RWPE2 (cell line): Measurements from ENCODE around the gene PAPPA.

Source experiments
- ATAC-seq: fragments of 200-7000 bp; cut with Tn5 transposase; 3 replicates; pipeline ENCODE4 v1.9.1; 2021; ENCODE audit warnings: low read depth
- DNase-seq: peaks from one replicate; pipeline ENCODE4 v3.0.0-alpha.2; 2020; ENCODE audit warnings: low spot score
- H3K27ac ChIP-seq: fragments of 450-650 bp; 2 replicates; pipeline ENCODE4 v1.5.1; 2017; ENCODE audit warnings: mild to moderate bottlenecking; ENCODE audit not compliant: poor library complexity, severe bottlenecking
- H3K27me3 ChIP-seq: fragments of 250-450 bp; sonication (Bioruptor Pico); 2 replicates; pipeline ENCODE4 v1.5.1; 2021; ENCODE audit warnings: mild to moderate bottlenecking, moderate library complexity; ENCODE audit not compliant: insufficient read depth, poor library complexity, severe bottlenecking
- H3K36me3 ChIP-seq: fragments of 250-450 bp; sonication (Bioruptor Pico); 2 replicates; pipeline ENCODE4 v1.5.1; 2020; ENCODE audit warnings: low read depth, mild to moderate bottlenecking, moderate library complexity
- H3K4me1 ChIP-seq: fragments of 250-450 bp; sonication (Bioruptor Pico); 2 replicates; pipeline ENCODE4 v1.5.1; 2021; ENCODE audit warnings: mild to moderate bottlenecking, moderate library complexity; ENCODE audit not compliant: insufficient read depth, poor library complexity, severe bottlenecking
- H3K4me3 ChIP-seq: fragments of 250-450 bp; sonication (Bioruptor Pico); 2 replicates; pipeline ENCODE4 v1.5.1; 2021; ENCODE audit warnings: mild to moderate bottlenecking, moderate library complexity; ENCODE audit not compliant: severe bottlenecking
- H3K9me3 ChIP-seq: fragments of 250-450 bp; sonication (Bioruptor Pico); 2 replicates; pipeline ENCODE4 v1.5.1; 2021; ENCODE audit warnings: mild to moderate bottlenecking, moderate library complexity; ENCODE audit not compliant: severe bottlenecking
- TF ChIP-seq, protein P1 (sequence below): fragments of 450-650 bp; IDR thresholded peaks from one replicate; pipeline ENCODE4 v1.5.1; 2017; ENCODE audit warnings: mild to moderate bottlenecking, moderate library complexity; ENCODE audit not compliant: poor library complexity, severe bottlenecking

PAPPA gene

DNA sequence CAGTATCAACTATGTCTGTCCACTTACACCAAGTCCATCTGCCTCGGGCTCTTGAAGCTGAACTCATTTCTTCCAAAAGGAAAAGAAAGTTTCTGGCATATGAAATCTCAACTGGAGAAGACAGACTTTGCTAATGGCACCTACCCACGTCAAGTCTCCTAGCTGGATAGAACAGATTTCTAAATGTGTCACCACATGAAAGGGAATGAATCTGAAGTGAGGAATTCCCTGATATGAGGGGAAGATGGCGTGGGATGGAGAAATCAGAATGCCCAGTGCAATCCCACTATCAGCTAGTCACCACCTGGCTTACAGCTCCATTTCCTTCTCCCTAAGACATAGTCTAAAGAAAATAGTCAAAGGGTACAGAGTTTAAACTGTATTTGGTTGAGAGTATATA is 144.7 kb downstream of the PAPPA start:
- Histone ChIP-seq H3K36me3 (no peaks in the 10 kb centered on the region), H3K27me3 (no peaks in the 10 kb centered on the region), H3K4me1 (no peaks in the 10 kb centered on the region), H3K9me3 (no peaks in the 10 kb centered on the region), H3K4me3 (no peak overlapping the region), H3K27ac (no peak overlapping the region)
- DNase-seq (no peak), ATAC-seq (no peak)
- TF ChIP-seq, protein P1, sequence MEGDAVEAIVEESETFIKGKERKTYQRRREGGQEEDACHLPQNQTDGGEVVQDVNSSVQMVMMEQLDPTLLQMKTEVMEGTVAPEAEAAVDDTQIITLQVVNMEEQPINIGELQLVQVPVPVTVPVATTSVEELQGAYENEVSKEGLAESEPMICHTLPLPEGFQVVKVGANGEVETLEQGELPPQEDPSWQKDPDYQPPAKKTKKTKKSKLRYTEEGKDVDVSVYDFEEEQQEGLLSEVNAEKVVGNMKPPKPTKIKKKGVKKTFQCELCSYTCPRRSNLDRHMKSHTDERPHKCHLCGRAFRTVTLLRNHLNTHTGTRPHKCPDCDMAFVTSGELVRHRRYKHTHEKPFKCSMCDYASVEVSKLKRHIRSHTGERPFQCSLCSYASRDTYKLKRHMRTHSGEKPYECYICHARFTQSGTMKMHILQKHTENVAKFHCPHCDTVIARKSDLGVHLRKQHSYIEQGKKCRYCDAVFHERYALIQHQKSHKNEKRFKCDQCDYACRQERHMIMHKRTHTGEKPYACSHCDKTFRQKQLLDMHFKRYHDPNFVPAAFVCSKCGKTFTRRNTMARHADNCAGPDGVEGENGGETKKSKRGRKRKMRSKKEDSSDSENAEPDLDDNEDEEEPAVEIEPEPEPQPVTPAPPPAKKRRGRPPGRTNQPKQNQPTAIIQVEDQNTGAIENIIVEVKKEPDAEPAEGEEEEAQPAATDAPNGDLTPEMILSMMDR: no peak

DNA sequence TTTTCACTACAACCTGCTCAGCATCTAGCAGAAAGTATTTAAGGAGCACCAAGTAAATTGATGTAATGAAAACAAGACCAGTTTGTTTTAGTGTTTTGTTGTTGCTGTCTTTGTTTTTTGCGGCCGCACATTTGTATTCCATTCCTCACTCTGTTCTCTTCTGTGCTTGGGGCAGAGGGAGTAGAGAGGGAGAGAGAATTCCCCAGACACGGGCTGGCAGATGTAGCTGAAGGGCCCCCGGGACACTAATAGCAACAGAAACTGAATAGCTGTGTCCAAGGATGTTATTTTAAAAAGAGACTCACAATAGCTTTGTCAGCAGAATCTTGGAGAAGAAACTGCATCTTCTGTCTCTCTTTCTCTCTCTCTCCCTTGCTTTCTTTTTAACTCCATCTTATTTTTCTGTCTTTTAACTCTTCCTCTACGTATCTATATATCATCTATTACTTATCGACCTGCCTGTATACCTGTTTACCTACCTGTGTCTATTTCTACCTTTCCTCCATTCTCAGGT is 145.3 kb downstream of the PAPPA start:
- Histone ChIP-seq H3K36me3 (no peaks in the 10 kb centered on the region), H3K4me1 (no peaks in the 10 kb centered on the region), H3K9me3 (no peaks in the 10 kb centered on the region), H3K27me3 (no peaks in the 10 kb centered on the region), H3K27ac (no peak overlapping the region), H3K4me3 (no peak overlapping the region)
- TF ChIP-seq, protein P1: no peak
- DNase-seq: no peak
- ATAC-seq: no peak

DNA sequence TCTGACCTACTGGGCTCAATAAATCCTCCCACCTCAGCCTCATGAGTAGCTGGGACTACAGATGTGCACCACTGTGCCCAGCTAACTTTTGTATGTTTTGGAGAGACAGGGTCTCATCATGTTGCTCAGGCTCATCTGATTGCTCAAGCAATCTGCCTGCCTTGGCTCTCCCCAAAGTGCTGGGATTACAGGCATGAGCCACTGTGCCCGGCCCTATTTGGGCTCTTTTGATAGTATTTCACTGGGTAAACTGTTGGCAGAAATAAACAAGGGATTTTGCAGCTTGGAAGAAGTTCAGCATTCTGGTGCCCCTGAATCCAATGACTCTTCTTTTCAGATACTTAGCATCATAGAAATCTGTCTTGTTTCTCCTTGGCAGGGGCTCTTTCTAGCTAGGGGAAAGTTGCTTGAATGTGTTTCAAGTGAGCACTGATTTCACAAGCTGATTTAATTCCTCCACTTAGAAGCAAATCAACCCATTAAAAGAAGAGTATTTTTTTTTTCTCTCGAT is 146.8 kb downstream of the PAPPA start:
- no peak for ATAC-seq
- no peak for DNase-seq
- H3K27ac ChIP-seq: no peak overlapping the region
- H3K4me1 ChIP-seq: no peaks in the 10 kb centered on the region
- H3K9me3 ChIP-seq: no peaks in the 10 kb centered on the region
- no peak overlapping the region for H3K4me3 ChIP-seq
- no peaks in the 10 kb centered on the region for H3K36me3 ChIP-seq
- no peaks in the 10 kb centered on the region for H3K27me3 ChIP-seq
- TF ChIP-seq, protein P1: no peak

DNA sequence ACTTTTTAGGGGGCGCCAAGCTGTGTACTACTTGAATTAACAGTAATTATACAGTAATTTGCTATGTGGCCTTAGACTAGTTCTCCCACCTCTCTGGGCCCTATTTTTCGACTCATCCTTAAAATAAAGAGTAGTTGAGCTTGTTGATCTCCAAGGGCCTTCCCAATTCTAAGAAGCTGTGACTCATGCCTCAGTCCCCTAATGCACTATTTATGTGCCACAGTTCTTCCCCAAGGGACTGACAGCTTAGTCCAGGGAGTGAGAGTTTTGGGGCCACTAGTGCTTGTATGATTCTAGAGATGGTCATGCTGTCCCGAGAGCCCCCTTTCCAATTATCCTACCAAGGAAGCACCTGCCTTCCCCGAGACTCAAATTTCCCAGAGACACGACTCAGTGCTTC is 149.7 kb downstream of the PAPPA start:
- no peak overlapping the region for H3K27ac ChIP-seq
- no peaks in the 10 kb centered on the region for H3K9me3 ChIP-seq
- ATAC-seq (no peak), DNase-seq (no peak)
- TF ChIP-seq, protein P1: no peak
- H3K4me3 ChIP-seq: no peak overlapping the region
- H3K27me3 ChIP-seq: no peaks in the 10 kb centered on the region
- no peaks in the 10 kb centered on the region for H3K36me3 ChIP-seq
- no peaks in the 10 kb centered on the region for H3K4me1 ChIP-seq

DNA sequence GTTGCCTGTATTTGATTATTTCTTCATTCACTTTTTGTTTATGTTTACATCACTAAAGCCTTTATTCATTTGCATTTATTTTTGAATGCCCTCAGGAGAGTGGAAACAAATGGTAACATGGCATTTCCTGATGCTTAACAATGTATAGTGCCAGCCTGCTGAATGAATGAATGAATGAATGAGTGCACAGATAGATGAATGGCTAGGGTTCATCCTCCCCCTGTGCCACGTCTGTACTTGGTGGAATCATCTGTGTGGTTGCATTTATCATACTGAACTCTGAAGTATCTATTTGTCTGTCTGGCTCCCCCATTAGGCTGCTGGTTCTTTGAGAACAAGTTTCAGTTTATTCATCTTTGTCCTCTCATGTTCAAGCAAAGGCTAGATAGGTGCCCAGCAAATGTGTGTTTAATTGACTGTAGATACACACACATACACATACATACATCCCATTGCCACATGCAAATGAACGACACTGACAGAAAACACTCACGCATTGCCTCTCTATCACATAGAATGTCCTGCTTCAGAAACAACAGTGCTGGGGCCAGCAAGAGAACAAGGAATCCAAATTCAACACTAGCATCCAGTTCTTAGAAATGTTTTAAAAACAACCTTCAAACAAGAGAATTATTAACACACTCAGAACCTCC is 150.4 kb downstream of the PAPPA start:
- Histone ChIP-seq H3K27ac (no peak overlapping the region), H3K4me1 (no peaks in the 10 kb centered on the region), H3K9me3 (no peaks in the 10 kb centered on the region), H3K36me3 (no peaks in the 10 kb centered on the region), H3K27me3 (no peaks in the 10 kb centered on the region), H3K4me3 (no peak overlapping the region)
- no peak for ATAC-seq
- TF ChIP-seq, protein P1: no peak
- DNase-seq: no peak
